Measurements from ENCODE around the gene TXNDC11. TPM values are rescaled to one million over a fixed set of nuclear protein-coding genes. Genes with fewer than 3 reads are reported as not detected.

TXNDC11 gene
- total RNA-seq, 2 donors from 2014 or later = 52.0 to 62.1 TPM

DNA sequence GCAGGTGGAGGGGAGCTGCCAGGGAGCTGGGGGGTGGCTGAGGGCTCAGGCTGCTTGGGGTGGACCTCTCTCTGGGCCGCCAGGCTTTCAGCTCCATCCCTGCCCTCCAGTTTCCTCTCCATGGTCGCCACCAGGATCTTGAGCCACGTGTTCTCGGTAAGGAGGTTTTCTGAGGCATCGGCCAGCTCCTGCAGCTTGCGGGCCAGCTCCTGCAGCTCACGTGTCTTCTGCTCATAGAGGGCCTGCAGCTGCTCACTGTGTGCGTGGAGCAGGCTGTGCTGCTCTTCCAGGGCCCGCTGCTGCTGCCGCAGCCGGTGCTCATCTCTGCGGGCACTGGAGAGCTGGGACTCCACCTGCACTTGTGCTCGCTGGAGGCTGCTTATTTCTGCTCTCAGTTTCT lies 63.4 kb downstream of the TXNDC11 start:
- H3K27ac ChIP-seq = no peak overlapping the region

DNA sequence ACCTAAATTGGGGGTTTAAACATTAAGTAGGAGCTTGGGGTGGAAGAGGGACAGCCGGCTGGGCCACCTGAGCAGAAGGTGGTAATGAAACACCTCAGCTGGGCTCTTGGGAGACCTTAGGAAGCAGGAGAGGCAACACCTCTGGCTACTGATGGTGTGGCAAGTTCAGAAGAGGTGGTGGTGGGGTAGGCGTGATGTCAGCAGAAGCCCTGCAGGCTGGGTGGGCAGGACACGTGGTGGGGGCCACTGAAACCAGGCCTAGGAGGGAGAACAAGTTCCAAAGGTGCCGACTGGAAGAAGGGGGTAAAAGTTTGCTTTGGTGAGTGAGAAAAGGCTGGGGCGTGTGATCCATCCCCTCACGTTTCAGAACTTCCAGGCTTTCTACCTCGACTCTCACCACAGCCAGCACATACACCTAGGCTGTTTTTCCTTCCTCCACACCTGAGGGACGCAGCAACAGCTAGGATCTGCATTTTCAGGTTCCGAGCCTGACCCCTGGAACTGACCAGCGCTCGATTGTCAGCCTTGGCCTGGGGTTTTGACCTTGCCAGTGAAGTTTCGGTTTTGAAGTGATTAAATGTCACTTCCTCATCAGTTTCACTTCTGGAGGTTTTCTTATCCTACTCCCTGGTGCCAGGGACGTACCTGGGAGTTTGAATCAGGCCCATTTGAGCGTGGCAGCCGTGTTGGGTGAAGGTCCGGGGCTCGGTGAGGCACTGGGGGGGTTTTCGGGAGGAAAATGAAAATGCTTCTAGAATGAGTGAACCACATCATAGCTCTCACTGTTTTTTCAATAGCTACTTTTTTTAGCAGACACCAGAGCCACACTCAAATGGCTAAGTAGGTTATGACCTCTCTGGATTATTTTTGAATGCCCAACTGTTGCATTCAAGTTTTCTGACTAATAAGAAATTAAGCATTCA lies 64.4 kb downstream of the TXNDC11 start:
- Histone ChIP-seq H3K4me1 (peaks cover 16% of the 10 kb centered on the region), H3K4me3 (no peak overlapping the region), H3K27ac (no peak overlapping the region), H3K36me3 (peaks cover 19% of the 10 kb centered on the region), H3K9ac (ENCODE audit: low read depth in 2 of 2, low read length in 2 of 2) (no peak overlapping the region), H3K9me3 (no peaks in the 10 kb centered on the region), H3K27me3 (no peaks in the 10 kb centered on the region)
- intact Hi-C loops (cut with DNase I) = no loop called here
- TF ChIP-seq, protein P1, sequence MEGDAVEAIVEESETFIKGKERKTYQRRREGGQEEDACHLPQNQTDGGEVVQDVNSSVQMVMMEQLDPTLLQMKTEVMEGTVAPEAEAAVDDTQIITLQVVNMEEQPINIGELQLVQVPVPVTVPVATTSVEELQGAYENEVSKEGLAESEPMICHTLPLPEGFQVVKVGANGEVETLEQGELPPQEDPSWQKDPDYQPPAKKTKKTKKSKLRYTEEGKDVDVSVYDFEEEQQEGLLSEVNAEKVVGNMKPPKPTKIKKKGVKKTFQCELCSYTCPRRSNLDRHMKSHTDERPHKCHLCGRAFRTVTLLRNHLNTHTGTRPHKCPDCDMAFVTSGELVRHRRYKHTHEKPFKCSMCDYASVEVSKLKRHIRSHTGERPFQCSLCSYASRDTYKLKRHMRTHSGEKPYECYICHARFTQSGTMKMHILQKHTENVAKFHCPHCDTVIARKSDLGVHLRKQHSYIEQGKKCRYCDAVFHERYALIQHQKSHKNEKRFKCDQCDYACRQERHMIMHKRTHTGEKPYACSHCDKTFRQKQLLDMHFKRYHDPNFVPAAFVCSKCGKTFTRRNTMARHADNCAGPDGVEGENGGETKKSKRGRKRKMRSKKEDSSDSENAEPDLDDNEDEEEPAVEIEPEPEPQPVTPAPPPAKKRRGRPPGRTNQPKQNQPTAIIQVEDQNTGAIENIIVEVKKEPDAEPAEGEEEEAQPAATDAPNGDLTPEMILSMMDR (IDR thresholded peaks at IDR 0.05) = no peak
- DNase-seq = no peak

More for the DNA sequence above, 63.4 kb downstream of the TXNDC11 start:
- TF ChIP-seq, protein P1 (IDR thresholded peaks at IDR 0.05) = no peak
- Histone ChIP-seq H3K4me1 (peaks cover 16% of the 10 kb centered on the region), H3K9ac (ENCODE audit: low read depth in 2 of 2, low read length in 2 of 2) (no peak overlapping the region), H3K4me3 (no peak overlapping the region), H3K36me3 (peaks cover 19% of the 10 kb centered on the region), H3K27me3 (no peaks in the 10 kb centered on the region), H3K9me3 (no peaks in the 10 kb centered on the region)
- intact Hi-C loops (cut with DNase I) = no loop called here
- DNase-seq = no peak

GRCh38 chr16:11677451-11677951 lies 65.2 kb downstream of the TXNDC11 start:
- H3K27ac ChIP-seq = no peak overlapping the region
- H3K27me3 ChIP-seq = no peaks in the 10 kb centered on the region
- DNase-seq = no peak
- H3K4me1 ChIP-seq = peaks cover 9% of the 10 kb centered on the region
- H3K36me3 ChIP-seq = peaks cover 19% of the 10 kb centered on the region
- TF ChIP-seq, protein P1 (IDR thresholded peaks at IDR 0.05) = no peak
- H3K4me3 ChIP-seq = no peak overlapping the region
- H3K9me3 ChIP-seq = no peaks in the 10 kb centered on the region
- intact Hi-C loops (cut with DNase I) = no loop called here
- H3K9ac ChIP-seq (ENCODE audit: low read depth in 2 of 2, low read length in 2 of 2) = no peak overlapping the region

DNA sequence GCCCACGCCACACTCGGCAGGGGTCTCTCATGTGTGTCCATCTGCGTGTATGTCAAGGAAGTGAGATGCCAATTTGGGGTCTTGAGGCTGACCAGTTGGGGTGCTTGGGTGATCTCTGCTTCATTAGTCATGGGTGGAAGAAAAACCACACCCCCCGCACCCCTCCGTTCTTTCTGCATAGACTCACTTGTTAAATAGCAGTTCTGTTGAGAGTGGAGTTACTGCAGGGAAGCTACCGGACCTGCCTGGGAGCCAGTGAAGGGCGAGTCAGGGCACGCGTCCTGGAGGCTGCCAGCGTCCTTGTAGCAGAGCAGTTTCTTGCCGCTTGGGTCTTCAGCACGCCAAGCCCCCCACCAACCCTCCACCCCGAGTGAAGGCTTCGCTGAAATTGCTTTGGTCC lies 65.9 kb downstream of the TXNDC11 start:
- Histone ChIP-seq H3K9me3 (no peaks in the 10 kb centered on the region), H3K4me1 (peaks cover 2% of the 10 kb centered on the region), H3K4me3 (no peak overlapping the region), H3K36me3 (peaks cover 19% of the 10 kb centered on the region), H3K27me3 (no peaks in the 10 kb centered on the region), H3K9ac (ENCODE audit: low read depth in 2 of 2, low read length in 2 of 2) (no peak overlapping the region), H3K27ac (no peak overlapping the region)
- TF ChIP-seq, protein P1 (IDR thresholded peaks at IDR 0.05) = no peak
- intact Hi-C loops (cut with DNase I) = no loop called here
- no peak for DNase-seq

DNA sequence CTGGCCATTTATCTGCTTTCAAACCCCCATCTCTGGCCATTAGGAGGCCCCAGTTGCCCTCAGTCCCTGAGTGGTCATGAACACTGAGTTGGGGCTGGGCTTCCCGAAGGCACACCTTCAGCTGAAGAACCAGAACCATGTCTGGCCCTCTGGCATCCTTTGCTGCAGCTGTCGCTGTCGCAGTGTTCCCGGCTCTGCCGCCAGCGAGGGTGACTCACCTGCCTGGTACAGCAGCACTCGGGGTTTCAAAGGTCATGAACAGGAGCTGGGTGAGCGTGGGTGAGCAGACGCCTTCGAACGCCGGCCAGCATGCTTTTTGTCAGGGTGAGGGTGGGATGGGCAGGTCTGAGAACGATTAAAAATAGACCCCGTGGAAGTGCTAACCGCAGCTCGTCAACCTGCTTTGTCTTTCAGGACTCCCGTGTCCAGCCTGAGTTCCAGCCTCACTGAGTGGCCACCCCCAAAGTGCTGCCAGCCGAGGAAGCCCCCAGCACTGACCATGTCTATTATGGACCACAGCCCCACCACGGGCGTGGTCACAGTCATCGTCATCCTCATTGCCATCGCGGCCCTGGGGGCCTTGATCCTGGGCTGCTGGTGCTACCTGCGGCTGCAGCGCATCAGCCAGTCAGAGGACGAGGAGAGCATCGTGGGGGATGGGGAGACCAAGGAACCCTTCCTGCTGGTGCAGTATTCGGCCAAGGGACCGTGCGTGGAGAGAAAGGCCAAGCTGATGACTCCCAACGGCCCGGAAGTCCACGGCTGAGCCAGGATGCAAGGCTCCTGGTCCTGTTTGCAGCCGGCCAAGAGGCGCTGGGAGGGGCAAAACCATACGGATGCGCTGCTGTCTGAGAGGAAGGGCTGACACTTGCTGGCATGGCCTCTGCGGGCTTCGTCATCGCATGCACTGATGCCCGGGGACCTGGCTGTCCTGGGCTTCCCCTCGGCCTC lies 66.8 kb downstream of the TXNDC11 start:
- intact Hi-C loops (cut with DNase I) = no loop called here

More for the DNA sequence above, 66.8 kb downstream of the TXNDC11 start:
- Histone ChIP-seq H3K4me3 (no peak overlapping the region), H3K36me3 (peaks cover 16% of the 10 kb centered on the region), H3K27ac (no peak overlapping the region), H3K9ac (ENCODE audit: low read depth in 2 of 2, low read length in 2 of 2) (no peak overlapping the region), H3K4me1 (no peaks in the 10 kb centered on the region), H3K9me3 (no peaks in the 10 kb centered on the region), H3K27me3 (no peaks in the 10 kb centered on the region)
- TF ChIP-seq, protein P1 (IDR thresholded peaks at IDR 0.05) = no peak
- peak; percentile 77 for DNase-seq
